ENCODE data around the gene ARHGAP22.

ARHGAP22 gene

GRCh38 chr10:48552946-48553564, 51.8 kb downstream of the ARHGAP22 start:
- DNase-seq (ENCODE audit: low read depth), result no peak

DNA sequence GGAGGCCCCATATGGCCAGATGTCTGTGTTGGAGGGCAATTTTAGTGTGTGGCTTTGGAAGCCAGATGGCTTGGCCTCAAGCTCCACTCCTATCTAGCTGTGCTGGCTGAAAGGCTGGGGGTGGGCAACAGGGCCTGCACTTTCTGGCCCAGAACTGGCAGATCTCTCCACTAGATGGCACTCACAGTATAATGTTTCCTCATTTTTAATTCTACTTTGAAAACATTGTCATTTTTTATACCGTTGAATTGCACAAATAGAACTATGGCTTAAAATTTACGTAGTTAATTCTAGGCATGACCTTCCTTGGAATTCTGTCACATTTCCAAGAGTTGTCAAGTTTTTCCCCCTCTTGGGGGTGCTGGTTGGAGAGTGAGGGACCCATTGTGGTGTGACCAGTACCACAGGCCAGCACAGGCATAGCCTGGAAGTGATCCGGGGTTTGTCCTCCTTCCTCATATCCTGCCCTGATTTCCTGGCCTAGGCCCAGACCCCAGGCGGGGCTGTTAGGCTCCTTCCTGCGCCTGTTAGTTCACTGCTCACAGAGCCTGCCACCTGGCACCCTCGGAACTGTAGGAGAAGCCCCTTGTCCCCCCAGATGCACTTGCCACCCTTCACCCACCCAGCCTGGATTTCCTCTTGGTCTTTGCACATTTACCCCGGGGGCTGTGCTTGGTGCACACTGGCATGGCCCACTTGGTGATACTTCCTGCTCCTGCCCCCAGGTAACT, 52.8 kb downstream of the ARHGAP22 start:
- DNase-seq (ENCODE audit: low read depth), result peak; percentile 35

GRCh38 chr10:48550977-48551376, 53.9 kb downstream of the ARHGAP22 start:
- no peak for DNase-seq (ENCODE audit: low read depth)

DNA sequence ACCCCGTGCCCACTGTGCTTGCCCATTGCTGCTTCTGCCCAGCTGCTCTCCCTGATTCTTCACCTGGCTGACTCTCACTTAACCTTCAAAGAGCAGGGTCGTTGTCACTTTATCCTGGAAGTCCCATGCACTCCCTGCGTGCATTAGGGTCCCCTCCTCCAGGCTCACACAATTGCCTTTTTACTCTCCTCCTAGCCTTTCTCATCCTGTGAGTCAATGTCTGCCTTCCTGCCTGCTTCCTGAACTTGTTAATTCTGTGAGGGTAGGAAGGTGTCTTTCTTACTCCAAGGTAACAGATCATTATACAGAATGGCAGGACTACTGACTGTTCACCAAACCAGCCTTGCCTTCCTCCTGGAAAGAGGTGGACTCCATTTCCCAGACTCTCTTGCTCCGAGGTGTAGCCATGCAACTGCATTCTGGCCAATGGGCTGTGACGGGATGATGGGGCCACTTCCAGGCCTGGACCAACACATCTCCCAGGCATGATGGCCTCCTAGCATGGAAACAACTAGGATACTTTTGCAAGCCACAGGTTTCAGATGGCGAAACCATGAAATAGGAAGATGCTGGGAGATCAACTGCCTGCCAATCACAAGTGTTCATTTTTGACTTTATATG, 54.7 kb downstream of the ARHGAP22 start:
- no peak for DNase-seq (ENCODE audit: low read depth)

- DNase-seq (ENCODE audit: low read depth), result no peak
Observed at GRCh38 chr10:48549236-48549635, 55.6 kb downstream of the ARHGAP22 start.

GRCh38 chr10:48548531-48549135, 56.2 kb downstream of the ARHGAP22 start:
- no peak for DNase-seq (ENCODE audit: low read depth)

DNA sequence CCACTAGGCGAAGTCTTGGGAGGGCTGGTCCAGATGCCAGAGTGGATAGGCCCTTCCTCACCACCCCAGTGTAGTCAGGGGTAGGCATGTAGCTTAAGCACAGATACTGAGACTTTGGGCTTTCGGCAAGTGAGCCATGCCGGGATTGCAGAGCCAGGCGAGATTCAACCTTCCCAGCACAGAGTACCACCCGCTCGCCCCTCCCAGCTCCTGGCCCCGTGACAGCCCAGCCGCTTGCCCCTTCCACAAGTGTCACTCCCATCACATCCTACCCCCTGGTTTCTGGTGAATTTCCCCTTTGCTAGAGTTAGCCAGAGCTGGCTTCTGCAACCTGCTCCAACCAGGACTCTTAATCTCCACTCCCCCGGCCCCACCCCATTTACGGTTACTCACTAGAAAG, 56.9 kb downstream of the ARHGAP22 start:
- DNase-seq (ENCODE audit: low read depth), result no peak

- DNase-seq (ENCODE audit: low read depth), result no peak
Observed at GRCh38 chr10:48547061-48547895, 57.6 kb downstream of the ARHGAP22 start.

- DNase-seq (ENCODE audit: low read depth), result no peak
Observed at GRCh38 chr10:48545462-48546145, 59.3 kb downstream of the ARHGAP22 start.

GRCh38 chr10:48543182-48543844, 61.6 kb downstream of the ARHGAP22 start:
- DNase-seq (ENCODE audit: low read depth), result no peak

GRCh38 chr10:48542471-48543181, 62.2 kb downstream of the ARHGAP22 start:
- DNase-seq (ENCODE audit: low read depth), result no peak

DNA sequence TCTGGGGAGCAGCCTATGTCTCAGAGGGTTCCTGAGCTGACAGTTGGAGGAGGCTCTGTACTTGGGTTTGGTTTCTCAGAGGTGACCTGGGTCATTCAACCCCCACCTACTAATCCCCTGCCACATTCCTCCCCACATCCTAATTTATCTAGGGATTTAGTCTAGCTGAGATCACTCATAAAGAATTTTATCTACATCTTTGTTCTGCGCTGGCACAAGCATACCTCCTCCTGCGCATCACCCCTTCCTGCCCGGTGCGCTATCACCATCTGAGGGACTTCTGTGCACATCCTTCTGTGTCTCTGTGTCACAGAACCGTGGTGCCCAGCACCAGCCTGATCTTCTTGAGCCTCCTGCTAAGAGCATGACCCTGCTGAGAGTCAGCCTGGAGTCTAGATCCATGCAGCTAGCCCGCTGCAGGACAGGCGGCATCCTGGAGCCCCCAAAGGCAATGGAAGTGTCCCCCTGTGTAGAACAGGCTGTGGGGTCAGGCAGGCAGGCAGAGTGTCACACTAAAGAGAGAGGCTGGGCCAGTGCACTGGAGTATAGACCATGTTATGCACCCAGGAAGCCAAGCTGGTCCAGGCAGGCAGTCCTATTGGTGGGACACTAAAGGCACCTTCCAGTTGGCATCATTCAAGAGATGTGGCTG, 63.6 kb downstream of the ARHGAP22 start:
- DNase-seq (ENCODE audit: low read depth), result no peak

DNA sequence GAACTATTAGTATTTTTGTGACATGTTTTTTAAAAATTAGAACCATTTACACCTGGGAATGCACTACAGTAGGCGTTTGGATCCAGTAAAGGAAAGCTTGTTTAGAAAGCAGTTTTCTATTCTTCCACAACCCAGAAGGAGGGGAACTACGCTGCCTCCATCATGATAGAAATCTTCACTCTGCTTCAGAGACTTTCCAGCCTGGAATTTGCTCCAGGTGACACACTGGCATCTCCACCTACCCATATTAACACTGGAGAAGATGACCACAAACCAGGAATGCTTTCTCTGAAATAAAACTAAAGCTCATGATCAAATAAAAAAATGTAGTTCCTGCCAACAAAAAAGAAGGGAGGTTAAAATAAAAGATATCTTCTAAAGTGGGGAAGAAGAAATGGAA, 66.3 kb downstream of the ARHGAP22 start:
- DNase-seq (ENCODE audit: low read depth), result no peak

GRCh38 chr10:48536916-48537890, 67.7 kb downstream of the ARHGAP22 start:
- no peak for DNase-seq (ENCODE audit: low read depth)

- no peak for DNase-seq (ENCODE audit: low read depth)
Observed at GRCh38 chr10:48536156-48536500, 68.7 kb downstream of the ARHGAP22 start.

GRCh38 chr10:48535416-48536155, 69.3 kb downstream of the ARHGAP22 start:
- DNase-seq (ENCODE audit: low read depth), result no peak

GRCh38 chr10:48533951-48534720, 70.7 kb downstream of the ARHGAP22 start:
- no peak for DNase-seq (ENCODE audit: low read depth)

Data from GM04504 (cell line).